BLaER1 (cell line): ENCODE data around the gene WDR17.

Experiments used
- H3K27ac ChIP-seq: shearing (Covaris generic); formaldehyde crosslinking; 2 replicates; pipeline ENCODE4 v1.8.1; 2022
- H3K27me3 ChIP-seq: shearing (Covaris generic); formaldehyde crosslinking; 2 replicates; pipeline ENCODE4 v1.8.1; 2022
- H3K36me3 ChIP-seq: shearing (Covaris generic); formaldehyde crosslinking; 2 replicates; pipeline ENCODE4 v1.8.1; 2022
- H3K4me1 ChIP-seq: shearing (Covaris generic); formaldehyde crosslinking; 2 replicates; pipeline ENCODE4 v1.8.1; 2022
- H3K4me2 ChIP-seq: shearing (Covaris generic); formaldehyde crosslinking; 2 replicates; pipeline ENCODE4 v1.8.1; 2022
- H3K4me3 ChIP-seq: shearing (Covaris generic); formaldehyde crosslinking; 2 replicates; pipeline ENCODE4 v1.8.1; 2022
- H3K9ac ChIP-seq: shearing (Covaris generic); formaldehyde crosslinking; 2 replicates; pipeline ENCODE4 v1.8.1; 2022
- H3K9me3 ChIP-seq: shearing (Covaris generic); formaldehyde crosslinking; 2 replicates; pipeline ENCODE4 v1.8.1; 2022
- H4K20me1 ChIP-seq: shearing (Covaris generic); formaldehyde crosslinking; 2 replicates; pipeline ENCODE4 v1.8.1; 2022
- Cebpa-rat ChIP-seq: shearing (Covaris generic); IDR thresholded peaks from 2 replicates; pipeline ENCODE4 v1.8.1; 2022

The WDR17 gene

DNA sequence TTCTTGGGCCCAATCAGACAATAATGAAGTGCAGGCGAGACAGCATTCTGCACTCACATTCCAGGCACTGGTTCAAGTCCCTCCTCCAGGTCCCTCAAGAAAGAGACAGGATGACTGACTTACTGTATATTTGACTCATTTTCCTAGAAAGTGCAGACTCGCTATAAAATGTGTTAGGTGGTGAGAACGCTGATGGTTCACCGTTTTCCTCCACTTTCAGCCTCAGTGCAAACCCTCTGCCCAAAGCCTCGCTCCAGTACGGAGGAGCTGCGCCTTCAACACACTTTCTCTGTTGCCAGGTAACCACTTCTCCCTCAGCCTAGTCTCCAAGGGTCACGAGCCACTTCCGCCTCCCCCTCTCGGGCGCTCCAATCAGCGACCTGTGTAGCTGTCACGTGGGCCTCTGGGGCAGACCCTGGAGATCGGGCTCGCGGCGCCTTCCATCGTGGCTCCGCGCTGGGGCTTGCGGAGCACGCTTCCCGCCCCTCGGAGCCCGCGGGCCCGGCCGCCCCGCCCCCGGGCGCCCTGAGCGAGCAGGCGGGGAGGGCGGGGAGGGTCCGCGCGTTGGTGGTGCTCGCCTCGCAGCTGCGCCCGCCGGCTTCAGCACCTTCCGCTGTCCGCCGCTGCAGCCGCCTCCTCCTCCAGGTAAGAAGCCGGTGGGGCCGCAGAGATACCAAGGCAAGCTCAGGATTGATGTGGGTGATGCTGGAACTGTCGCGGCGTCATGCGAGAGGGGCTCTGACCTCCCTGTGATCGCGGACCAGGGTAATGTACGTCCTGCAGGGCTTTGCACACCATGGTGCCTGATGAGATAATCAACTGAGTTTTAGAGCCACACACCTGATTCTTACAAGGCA, at the start of gene WDR17:
TSS of gene WDR17 (plus strand) at position 407 of the 857 bp plus-strand sequence. CDS start 45,740 bp downstream, outside the sequence.
- Histone ChIP-seq H3K27ac (no peak within 1 kb of the TSS), H3K36me3 (no peaks in the 10 kb centered on the region), H3K9ac (no peak within 1 kb of the TSS), H3K27me3 (no peaks in the 10 kb centered on the region), H3K4me2 (no peak within 1 kb of the TSS), H3K4me1 (no peaks in the 10 kb centered on the region), H3K9me3 (peaks cover 7% of the 10 kb centered on the region), H3K4me3 (no peak within 1 kb of the TSS), H4K20me1 (no peaks in the 10 kb centered on the region)
- TF ChIP-seq Cebpa-rat, result no peak

DNA sequence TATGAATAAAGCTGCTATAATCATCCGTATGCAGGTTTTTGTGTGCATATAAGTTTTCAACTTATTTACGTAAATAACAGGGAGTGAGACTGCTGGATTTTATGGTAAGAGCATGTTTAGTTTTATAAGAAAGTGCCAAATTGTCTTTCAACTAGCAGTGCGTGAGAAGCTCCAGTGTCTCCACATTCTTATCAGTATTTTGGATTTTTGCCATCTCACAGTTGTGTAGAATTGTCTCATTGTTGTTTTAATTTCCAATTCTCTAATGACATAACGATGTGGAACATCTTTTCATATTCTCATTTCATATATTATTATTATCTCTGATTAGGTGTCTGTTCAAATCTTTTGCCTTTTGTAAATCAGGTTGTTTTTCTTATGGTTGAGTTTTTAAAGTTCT, 49.0 kb upstream of the WDR17 start:
- no peak for TF ChIP-seq Cebpa-rat
- H3K4me2 ChIP-seq, result no peak overlapping the region
- H4K20me1 ChIP-seq, result no peaks in the 10 kb centered on the region
- H3K27ac ChIP-seq, result no peak overlapping the region
- H3K9ac ChIP-seq, result no peak overlapping the region
- H3K36me3 ChIP-seq, result no peaks in the 10 kb centered on the region
- H3K27me3 ChIP-seq, result no peaks in the 10 kb centered on the region
- H3K4me1 ChIP-seq, result peaks cover 29% of the 10 kb centered on the region
- H3K9me3 ChIP-seq, result no peaks in the 10 kb centered on the region
- no peak overlapping the region for H3K4me3 ChIP-seq

- no peak overlapping the region for H3K4me3 ChIP-seq
- no peak overlapping the region for H3K27ac ChIP-seq
- no peaks in the 10 kb centered on the region for H3K36me3 ChIP-seq
- TF ChIP-seq Cebpa-rat, result no peak
- H3K4me2 ChIP-seq, result no peak overlapping the region
- no peaks in the 10 kb centered on the region for H3K9me3 ChIP-seq
- H3K27me3 ChIP-seq, result no peaks in the 10 kb centered on the region
- no peak overlapping the region for H3K9ac ChIP-seq
- H3K4me1 ChIP-seq, result no peaks in the 10 kb centered on the region
- no peaks in the 10 kb centered on the region for H4K20me1 ChIP-seq
Observed at GRCh38 chr4:176020481-176021085, 45.1 kb upstream of the WDR17 start.

DNA sequence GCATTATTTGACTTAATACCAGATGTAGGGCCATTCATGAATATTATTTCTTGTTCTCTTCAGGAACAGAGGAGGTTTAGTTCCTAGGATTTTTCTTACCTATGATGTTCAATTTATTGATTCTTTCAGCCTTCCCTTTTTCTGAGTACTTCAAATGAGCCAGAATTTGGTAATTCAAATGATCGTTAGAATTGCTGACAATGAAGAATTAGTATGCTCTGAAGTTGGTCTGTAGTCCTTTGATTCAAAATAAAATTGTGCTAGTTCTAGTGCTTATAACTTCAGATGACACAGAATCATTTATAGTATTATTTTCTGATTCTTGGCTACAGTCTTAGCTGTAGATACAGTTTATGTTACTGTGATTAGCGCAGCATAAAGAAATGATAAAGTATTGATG, 35.2 kb upstream of the WDR17 start:
- H3K4me2 ChIP-seq, result no peak overlapping the region
- H3K27me3 ChIP-seq, result no peaks in the 10 kb centered on the region
- no peak for TF ChIP-seq Cebpa-rat
- no peaks in the 10 kb centered on the region for H4K20me1 ChIP-seq
- H3K27ac ChIP-seq, result no peak overlapping the region
- no peak overlapping the region for H3K9ac ChIP-seq
- H3K4me1 ChIP-seq, result no peaks in the 10 kb centered on the region
- no peaks in the 10 kb centered on the region for H3K9me3 ChIP-seq
- H3K36me3 ChIP-seq, result no peaks in the 10 kb centered on the region
- H3K4me3 ChIP-seq, result no peak overlapping the region

GRCh38 chr4:176031922-176032321, 33.7 kb upstream of the WDR17 start:
- no peak for TF ChIP-seq Cebpa-rat
- Histone ChIP-seq H3K4me1 (no peaks in the 10 kb centered on the region), H3K9ac (no peak overlapping the region), H3K9me3 (no peaks in the 10 kb centered on the region), H3K27me3 (no peaks in the 10 kb centered on the region), H3K4me3 (no peak overlapping the region), H3K27ac (no peak overlapping the region), H4K20me1 (no peaks in the 10 kb centered on the region), H3K4me2 (no peak overlapping the region), H3K36me3 (no peaks in the 10 kb centered on the region)

GRCh38 chr4:176032454-176032853, 33.2 kb upstream of the WDR17 start:
- H3K4me2 ChIP-seq, result no peak overlapping the region
- H3K27ac ChIP-seq, result no peak overlapping the region
- H4K20me1 ChIP-seq, result no peaks in the 10 kb centered on the region
- H3K9me3 ChIP-seq, result no peaks in the 10 kb centered on the region
- H3K9ac ChIP-seq, result no peak overlapping the region
- no peak overlapping the region for H3K4me3 ChIP-seq
- H3K36me3 ChIP-seq, result no peaks in the 10 kb centered on the region
- no peak for TF ChIP-seq Cebpa-rat
- H3K4me1 ChIP-seq, result no peaks in the 10 kb centered on the region
- H3K27me3 ChIP-seq, result no peaks in the 10 kb centered on the region

- H3K9me3 ChIP-seq, result peaks cover 4% of the 10 kb centered on the region
- H3K9ac ChIP-seq, result no peak overlapping the region
- H3K27me3 ChIP-seq, result no peaks in the 10 kb centered on the region
- no peak overlapping the region for H3K4me2 ChIP-seq
- no peak overlapping the region for H3K27ac ChIP-seq
- H3K4me3 ChIP-seq, result no peak overlapping the region
- no peaks in the 10 kb centered on the region for H3K4me1 ChIP-seq
- no peak for TF ChIP-seq Cebpa-rat
- H4K20me1 ChIP-seq, result no peaks in the 10 kb centered on the region
- no peaks in the 10 kb centered on the region for H3K36me3 ChIP-seq
Observed at GRCh38 chr4:176034499-176034898, 31.1 kb upstream of the WDR17 start.

DNA sequence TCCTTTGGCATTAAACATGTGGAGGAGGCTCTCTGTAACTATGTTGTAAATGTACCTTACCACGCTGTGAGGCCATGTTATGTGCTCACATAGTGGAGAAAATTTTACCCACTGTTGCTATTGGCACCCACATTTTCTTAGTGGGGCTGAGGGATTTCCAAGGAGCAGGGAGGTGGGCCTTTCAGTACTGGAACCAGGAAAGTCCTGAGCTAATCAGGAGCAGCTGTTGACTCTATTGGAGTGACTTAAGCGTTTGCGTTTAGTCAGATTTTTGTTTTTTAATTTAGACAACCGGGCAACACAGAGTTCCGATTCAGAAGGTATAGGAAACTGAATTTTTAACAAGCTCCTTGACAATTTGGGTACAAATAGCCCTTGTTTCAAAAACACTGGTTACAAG, 30.7 kb upstream of the WDR17 start:
- no peak overlapping the region for H3K9ac ChIP-seq

DNA sequence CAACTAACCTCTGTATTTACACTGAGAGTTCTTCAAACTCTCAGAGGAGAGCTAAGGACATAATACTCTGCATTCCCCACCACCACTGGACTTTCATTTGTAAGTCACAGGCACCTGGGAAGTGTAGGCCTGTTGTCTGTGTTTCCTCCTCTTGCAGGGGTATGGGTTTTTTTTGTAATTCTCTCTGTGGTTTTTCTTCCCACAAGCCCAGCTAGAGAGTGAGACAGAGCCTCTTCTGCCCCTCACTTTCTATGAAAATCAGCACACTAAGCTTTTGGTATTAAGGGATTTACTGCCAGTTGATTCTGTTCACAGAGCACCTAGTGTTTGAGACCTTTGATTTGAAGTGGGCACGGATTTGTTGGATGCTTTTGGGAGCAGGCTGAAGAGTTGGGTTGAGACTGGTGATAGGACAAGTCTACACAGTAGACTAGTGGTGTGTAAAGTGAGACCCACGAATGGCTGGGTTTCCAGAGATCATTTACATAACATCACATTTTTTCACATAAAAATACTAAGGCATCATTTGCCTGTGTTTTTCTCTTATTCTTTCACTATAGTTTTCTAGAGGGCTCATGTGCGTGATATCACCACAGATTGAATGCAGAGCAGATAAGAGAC, 28.9 kb upstream of the WDR17 start:
- Histone ChIP-seq H3K27ac (no peak overlapping the region), H3K9ac (no peak overlapping the region), H3K4me2 (no peak overlapping the region), H3K4me1 (no peaks in the 10 kb centered on the region), H3K4me3 (no peak overlapping the region), H3K9me3 (peaks cover 7% of the 10 kb centered on the region), H4K20me1 (no peaks in the 10 kb centered on the region), H3K36me3 (no peaks in the 10 kb centered on the region), H3K27me3 (no peaks in the 10 kb centered on the region)
- TF ChIP-seq Cebpa-rat, result no peak

More for the DNA sequence above, 30.7 kb upstream of the WDR17 start:
- no peaks in the 10 kb centered on the region for H3K36me3 ChIP-seq
- no peak overlapping the region for H3K4me2 ChIP-seq
- H3K4me1 ChIP-seq, result no peaks in the 10 kb centered on the region
- no peak overlapping the region for H3K4me3 ChIP-seq
- H4K20me1 ChIP-seq, result no peaks in the 10 kb centered on the region
- no peak for TF ChIP-seq Cebpa-rat
- H3K27ac ChIP-seq, result no peak overlapping the region
- peaks cover 7% of the 10 kb centered on the region for H3K9me3 ChIP-seq
- no peaks in the 10 kb centered on the region for H3K27me3 ChIP-seq

GRCh38 chr4:176038789-176039188, 26.9 kb upstream of the WDR17 start:
- peaks cover 7% of the 10 kb centered on the region for H3K9me3 ChIP-seq
- no peaks in the 10 kb centered on the region for H4K20me1 ChIP-seq
- no peak overlapping the region for H3K9ac ChIP-seq
- no peak for TF ChIP-seq Cebpa-rat
- no peaks in the 10 kb centered on the region for H3K4me1 ChIP-seq
- H3K4me3 ChIP-seq, result no peak overlapping the region
- no peak overlapping the region for H3K4me2 ChIP-seq
- H3K36me3 ChIP-seq, result no peaks in the 10 kb centered on the region
- no peaks in the 10 kb centered on the region for H3K27me3 ChIP-seq
- no peak overlapping the region for H3K27ac ChIP-seq
